Measurements from ENCODE around the gene AGAP1. TPM values are rescaled to one million over a fixed set of nuclear protein-coding genes. Genes with fewer than 3 reads are reported as not detected.

The AGAP1 gene
- total RNA-seq, 1 donor from 2014 or later: 46.3 TPM

DNA sequence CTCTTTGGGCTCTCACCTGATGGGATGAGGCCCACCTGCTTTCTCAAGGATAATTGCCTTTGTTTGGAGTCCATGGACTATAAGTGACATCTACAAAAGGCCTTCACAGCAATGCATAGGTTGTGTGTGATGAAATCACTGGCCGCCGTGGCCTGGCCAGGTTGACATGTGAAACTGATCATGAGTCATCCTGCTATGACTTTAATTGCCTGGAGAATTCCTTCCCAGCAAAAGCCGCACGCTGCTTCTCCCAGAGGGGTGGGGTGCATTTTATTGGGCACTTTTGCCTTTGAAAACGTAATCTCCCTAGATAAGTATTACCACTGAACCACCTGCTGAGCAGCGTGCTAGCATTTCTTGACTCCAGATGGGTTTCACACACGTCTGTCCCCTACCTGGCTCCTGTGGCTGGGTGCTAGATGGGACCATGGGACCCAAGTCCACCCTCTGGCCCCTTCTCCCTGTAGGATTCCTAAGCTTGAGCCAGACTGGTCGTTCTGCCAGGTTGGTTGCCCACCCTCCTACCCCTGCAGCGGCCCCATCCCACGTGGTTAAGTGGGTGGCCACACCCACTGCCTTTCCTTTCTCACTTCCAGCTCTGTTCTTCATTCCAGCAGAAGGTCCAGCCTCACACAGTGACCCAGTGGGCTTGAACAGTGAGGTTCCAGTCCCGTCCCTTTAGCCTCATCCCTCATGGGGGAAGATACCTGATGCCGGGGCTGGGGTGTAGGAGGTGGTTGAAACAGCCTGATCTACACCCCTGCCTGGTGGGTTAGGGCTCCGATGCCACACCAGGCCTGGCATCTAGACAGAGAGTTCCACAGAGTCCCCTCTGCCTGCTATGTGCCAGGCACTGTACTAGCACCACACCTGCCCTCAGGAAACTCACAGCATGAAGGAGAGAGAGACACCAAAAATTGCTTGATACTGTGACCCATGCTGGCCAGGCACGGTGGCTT is 584.7 kb downstream of the AGAP1 start:
- Mint-ChIP-seq H3K27me3 (no peaks in the 10 kb centered on the region), H3K4me3 (no peak overlapping the region), H3K9me3 (no peaks in the 10 kb centered on the region), H3K4me1 (ENCODE audit: unreplicated experiment) (peaks cover 7% of the 10 kb centered on the region), H3K36me3 (no peaks in the 10 kb centered on the region), H3K27ac (no peak overlapping the region)
- TF ChIP-seq, protein P1, sequence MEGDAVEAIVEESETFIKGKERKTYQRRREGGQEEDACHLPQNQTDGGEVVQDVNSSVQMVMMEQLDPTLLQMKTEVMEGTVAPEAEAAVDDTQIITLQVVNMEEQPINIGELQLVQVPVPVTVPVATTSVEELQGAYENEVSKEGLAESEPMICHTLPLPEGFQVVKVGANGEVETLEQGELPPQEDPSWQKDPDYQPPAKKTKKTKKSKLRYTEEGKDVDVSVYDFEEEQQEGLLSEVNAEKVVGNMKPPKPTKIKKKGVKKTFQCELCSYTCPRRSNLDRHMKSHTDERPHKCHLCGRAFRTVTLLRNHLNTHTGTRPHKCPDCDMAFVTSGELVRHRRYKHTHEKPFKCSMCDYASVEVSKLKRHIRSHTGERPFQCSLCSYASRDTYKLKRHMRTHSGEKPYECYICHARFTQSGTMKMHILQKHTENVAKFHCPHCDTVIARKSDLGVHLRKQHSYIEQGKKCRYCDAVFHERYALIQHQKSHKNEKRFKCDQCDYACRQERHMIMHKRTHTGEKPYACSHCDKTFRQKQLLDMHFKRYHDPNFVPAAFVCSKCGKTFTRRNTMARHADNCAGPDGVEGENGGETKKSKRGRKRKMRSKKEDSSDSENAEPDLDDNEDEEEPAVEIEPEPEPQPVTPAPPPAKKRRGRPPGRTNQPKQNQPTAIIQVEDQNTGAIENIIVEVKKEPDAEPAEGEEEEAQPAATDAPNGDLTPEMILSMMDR (conservative IDR thresholded peaks at IDR 0.05): no peak
- no peak for DNase-seq (ENCODE audit: extremely low spot score, unreplicated experiment)

DNA sequence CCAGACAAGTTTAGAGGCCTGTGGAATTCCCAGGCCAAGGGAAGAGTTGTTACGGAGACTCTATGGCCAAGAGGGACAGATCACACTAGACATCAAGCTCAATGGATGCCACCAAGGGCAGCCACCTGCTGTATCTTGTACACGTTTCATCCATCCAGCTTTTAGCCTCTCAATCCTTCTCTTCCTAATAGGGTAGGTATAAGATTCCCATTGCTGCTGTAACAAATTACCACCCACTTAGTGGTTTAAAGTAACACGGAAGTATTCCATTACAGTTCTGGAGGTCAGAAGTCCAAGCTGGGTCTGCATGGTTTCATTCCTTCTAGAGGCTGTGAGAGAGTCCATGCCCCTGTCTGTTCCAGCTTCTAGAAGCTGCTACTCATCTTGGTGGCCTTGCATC is 586.6 kb downstream of the AGAP1 start:
- TF ChIP-seq, protein P1 (conservative IDR thresholded peaks at IDR 0.05): no peak
- H3K4me3 Mint-ChIP-seq: no peak overlapping the region
- no peaks in the 10 kb centered on the region for H3K9me3 Mint-ChIP-seq
- H3K27me3 Mint-ChIP-seq: no peaks in the 10 kb centered on the region
- H3K36me3 Mint-ChIP-seq: no peaks in the 10 kb centered on the region
- DNase-seq (ENCODE audit: extremely low spot score, unreplicated experiment): no peak
- H3K27ac Mint-ChIP-seq: no peak overlapping the region
- H3K4me1 Mint-ChIP-seq (ENCODE audit: unreplicated experiment): peaks cover 11% of the 10 kb centered on the region

DNA sequence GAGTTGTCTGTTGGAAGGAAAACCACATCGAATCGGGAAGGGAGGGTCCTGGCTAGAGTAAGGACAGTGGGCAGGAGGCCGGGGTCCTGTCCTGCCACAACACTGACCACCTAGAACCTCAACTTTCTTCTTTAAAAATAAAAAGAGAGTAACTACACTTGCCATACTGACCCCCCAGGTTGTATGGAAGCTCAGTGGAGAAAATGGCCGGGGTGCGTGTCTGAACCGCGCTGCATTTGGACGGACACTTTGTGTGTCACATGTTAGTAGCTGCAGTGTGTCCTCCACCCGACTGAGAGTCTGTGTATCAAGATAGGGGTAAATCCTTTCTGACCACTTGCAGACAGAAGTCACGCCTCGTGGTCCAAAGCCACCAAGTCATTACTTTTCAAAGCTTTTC is 587.3 kb downstream of the AGAP1 start:
- Mint-ChIP-seq H3K4me1 (ENCODE audit: unreplicated experiment) (peaks cover 14% of the 10 kb centered on the region), H3K27me3 (no peaks in the 10 kb centered on the region), H3K9me3 (no peaks in the 10 kb centered on the region), H3K4me3 (no peak overlapping the region), H3K27ac (no peak overlapping the region), H3K36me3 (no peaks in the 10 kb centered on the region)
- no peak for DNase-seq (ENCODE audit: extremely low spot score, unreplicated experiment)
- TF ChIP-seq, protein P1 (conservative IDR thresholded peaks at IDR 0.05): no peak

DNA sequence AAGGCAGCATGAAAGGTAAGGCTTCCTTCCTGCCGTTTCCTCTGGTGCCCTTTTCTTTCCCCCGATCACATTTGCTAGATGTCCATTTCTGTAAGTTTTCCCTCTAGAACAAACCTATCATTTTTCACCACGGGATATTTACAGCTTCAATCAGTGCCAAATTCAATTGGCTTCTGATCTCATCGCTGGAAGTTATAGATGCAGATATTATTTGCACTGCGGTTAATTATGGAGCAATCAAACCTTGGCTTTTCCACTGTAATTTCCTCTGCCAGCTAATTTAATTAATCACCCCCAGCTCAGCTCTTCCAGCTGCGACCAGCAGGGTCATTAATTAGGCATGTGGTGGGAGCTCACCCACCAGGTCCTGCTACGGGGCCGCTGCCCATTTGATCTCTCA is 588.2 kb downstream of the AGAP1 start:
- Mint-ChIP-seq H3K27ac (no peak overlapping the region), H3K4me1 (ENCODE audit: unreplicated experiment) (peaks cover 23% of the 10 kb centered on the region), H3K4me3 (no peak overlapping the region), H3K27me3 (no peaks in the 10 kb centered on the region), H3K9me3 (no peaks in the 10 kb centered on the region), H3K36me3 (no peaks in the 10 kb centered on the region)
- DNase-seq (ENCODE audit: extremely low spot score, unreplicated experiment): no peak
- TF ChIP-seq, protein P1 (conservative IDR thresholded peaks at IDR 0.05): no peak

DNA sequence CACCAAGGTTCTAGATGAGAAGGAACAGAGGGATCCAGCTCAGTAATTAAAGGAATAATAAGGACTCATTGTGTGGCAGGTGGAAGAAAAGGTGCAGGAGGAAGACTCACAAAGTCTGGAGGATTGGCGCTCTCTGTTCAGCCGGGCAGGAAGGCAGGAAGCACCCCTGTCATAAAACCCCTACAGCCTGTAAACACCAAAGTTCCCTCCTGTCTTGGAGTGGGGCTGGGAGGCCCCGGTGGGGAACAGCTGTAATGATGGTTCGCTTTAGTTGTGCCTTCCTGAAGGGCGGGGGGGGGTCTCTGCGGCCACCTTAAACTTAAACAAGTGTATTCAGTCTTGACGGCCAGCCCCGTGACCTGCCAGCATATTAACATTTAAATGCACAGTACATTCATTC is 590.1 kb downstream of the AGAP1 start:
- Mint-ChIP-seq H3K4me1 (ENCODE audit: unreplicated experiment) (peaks cover 27% of the 10 kb centered on the region), H3K9me3 (no peaks in the 10 kb centered on the region), H3K27me3 (no peaks in the 10 kb centered on the region), H3K4me3 (no peak overlapping the region), H3K36me3 (no peaks in the 10 kb centered on the region), H3K27ac (no peak overlapping the region)
- no peak for DNase-seq (ENCODE audit: extremely low spot score, unreplicated experiment)
- TF ChIP-seq, protein P1 (conservative IDR thresholded peaks at IDR 0.05): no peak

Data from type B pancreatic cell (in vitro differentiated cells).